WERI-Rb-1 (cell line): Measurements from ENCODE around the gene DRAXIN.

Experiments
- DNase-seq: peaks from one replicate; pipeline ENCODE4 v3.0.0-alpha.2; 2020
- H3K27ac ChIP-seq: fragments of 250-450 bp; sonication (Bioruptor Pico); 2 replicates; pipeline ENCODE4 v1.5.1; 2020; ENCODE audit warnings: mild to moderate bottlenecking, moderate library complexity
- H3K27me3 ChIP-seq: fragments of 250-450 bp; sonication (Bioruptor Pico); 2 replicates; pipeline ENCODE4 v1.5.1; 2021; ENCODE audit warnings: mild to moderate bottlenecking, low read depth, moderate library complexity; ENCODE audit not compliant: insufficient read depth, severe bottlenecking
- H3K36me3 ChIP-seq: fragments of 250-450 bp; sonication (Bioruptor Pico); 2 replicates; pipeline ENCODE4 v1.5.1; 2020; ENCODE audit warnings: mild to moderate bottlenecking, moderate library complexity
- H3K4me3 ChIP-seq: 2 replicates; pipeline ENCODE4 v1.5.1; 2011; ENCODE audit warnings: low read depth, mild to moderate bottlenecking, control low read depth, low read length
- H3K9me3 ChIP-seq: fragments of 250-450 bp; sonication (Bioruptor Pico); 2 replicates; pipeline ENCODE4 v1.5.1; 2021; ENCODE audit warnings: mild to moderate bottlenecking, moderate library complexity; ENCODE audit not compliant: severe bottlenecking
- TF ChIP-seq, protein P1 (sequence below): IDR thresholded peaks from 2 replicates; pipeline ENCODE4 v1.5.1; 2011; ENCODE audit warnings: low read depth, mild to moderate bottlenecking, control low read depth, inconsistent platforms, low read length

DRAXIN gene

GRCh38 chr1:11746092-11746491, 54.6 kb downstream of the DRAXIN start:
- H3K36me3 ChIP-seq = peaks cover 14% of the 10 kb centered on the region
- DNase-seq = no peak

DNA sequence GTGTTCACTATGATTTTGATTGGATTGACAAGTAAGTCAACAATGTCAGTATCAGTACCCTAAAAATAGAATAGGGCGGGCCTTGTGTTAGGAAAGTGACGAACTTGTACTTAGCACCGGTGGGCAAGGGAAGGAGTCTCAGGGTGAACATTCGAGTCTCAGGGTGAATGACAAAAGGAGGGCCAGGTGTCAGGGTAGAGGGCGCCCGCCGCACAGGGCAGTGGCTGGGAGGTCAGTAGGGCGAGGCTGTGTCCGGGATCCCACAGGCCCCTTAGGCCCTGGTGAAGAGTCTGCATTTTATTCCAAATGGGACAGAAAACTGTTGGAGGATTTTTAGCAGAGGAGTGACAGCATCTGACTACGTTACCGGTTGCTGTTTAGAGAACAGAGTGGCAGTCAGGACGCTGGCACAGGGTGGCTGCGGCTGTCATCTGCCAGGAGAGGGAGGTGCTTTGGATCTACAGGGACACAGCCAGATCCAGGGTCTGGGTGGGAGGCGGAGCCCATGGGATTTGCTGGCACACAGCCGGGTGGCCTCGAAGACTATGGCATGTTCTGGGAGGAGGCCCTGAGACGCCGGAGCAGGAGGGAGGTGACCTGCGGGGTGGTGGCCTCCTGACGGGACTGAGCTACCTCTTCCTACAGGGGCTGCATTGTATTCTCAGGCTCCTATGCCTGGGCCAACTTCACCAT, 55.4 kb downstream of the DRAXIN start:
- TF ChIP-seq, protein P1, sequence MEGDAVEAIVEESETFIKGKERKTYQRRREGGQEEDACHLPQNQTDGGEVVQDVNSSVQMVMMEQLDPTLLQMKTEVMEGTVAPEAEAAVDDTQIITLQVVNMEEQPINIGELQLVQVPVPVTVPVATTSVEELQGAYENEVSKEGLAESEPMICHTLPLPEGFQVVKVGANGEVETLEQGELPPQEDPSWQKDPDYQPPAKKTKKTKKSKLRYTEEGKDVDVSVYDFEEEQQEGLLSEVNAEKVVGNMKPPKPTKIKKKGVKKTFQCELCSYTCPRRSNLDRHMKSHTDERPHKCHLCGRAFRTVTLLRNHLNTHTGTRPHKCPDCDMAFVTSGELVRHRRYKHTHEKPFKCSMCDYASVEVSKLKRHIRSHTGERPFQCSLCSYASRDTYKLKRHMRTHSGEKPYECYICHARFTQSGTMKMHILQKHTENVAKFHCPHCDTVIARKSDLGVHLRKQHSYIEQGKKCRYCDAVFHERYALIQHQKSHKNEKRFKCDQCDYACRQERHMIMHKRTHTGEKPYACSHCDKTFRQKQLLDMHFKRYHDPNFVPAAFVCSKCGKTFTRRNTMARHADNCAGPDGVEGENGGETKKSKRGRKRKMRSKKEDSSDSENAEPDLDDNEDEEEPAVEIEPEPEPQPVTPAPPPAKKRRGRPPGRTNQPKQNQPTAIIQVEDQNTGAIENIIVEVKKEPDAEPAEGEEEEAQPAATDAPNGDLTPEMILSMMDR = no peak
- no peak for DNase-seq
- Histone ChIP-seq H3K36me3 (peaks cover 14% of the 10 kb centered on the region), H3K27ac (no peak overlapping the region), H3K4me3 (no peak overlapping the region), H3K27me3 (no peaks in the 10 kb centered on the region), H3K9me3 (no peaks in the 10 kb centered on the region)

More at GRCh38 chr1:11746092-11746491, 54.6 kb downstream of the DRAXIN start:
- Histone ChIP-seq H3K4me3 (no peak overlapping the region), H3K9me3 (no peaks in the 10 kb centered on the region), H3K27ac (no peak overlapping the region), H3K27me3 (no peaks in the 10 kb centered on the region)
- TF ChIP-seq, protein P1 = no peak

GRCh38 chr1:11748294-11749202, 57.0 kb downstream of the DRAXIN start:
- Histone ChIP-seq H3K36me3 (peaks cover 14% of the 10 kb centered on the region), H3K4me3 (no peak overlapping the region), H3K9me3 (no peaks in the 10 kb centered on the region), H3K27me3 (no peaks in the 10 kb centered on the region), H3K27ac (no peak overlapping the region; the same call in 1 of the 2 replicates)
- TF ChIP-seq, protein P1 = no peak
- DNase-seq = no peak

GRCh38 chr1:11749203-11749689, 57.7 kb downstream of the DRAXIN start:
- Histone ChIP-seq H3K36me3 (peaks cover 14% of the 10 kb centered on the region), H3K27me3 (no peaks in the 10 kb centered on the region), H3K4me3 (no peak overlapping the region), H3K27ac (no peak overlapping the region; the same call in 1 of the 2 replicates), H3K9me3 (no peaks in the 10 kb centered on the region)
- TF ChIP-seq, protein P1 = peak; percentile 94
- DNase-seq = peak; percentile 85

- no peak for DNase-seq
- TF ChIP-seq, protein P1 = no peak
- Histone ChIP-seq H3K4me3 (no peak overlapping the region), H3K27me3 (no peaks in the 10 kb centered on the region), H3K9me3 (no peaks in the 10 kb centered on the region), H3K36me3 (peaks cover 14% of the 10 kb centered on the region), H3K27ac (no peak overlapping the region)
Observed at GRCh38 chr1:11749996-11750395, 58.5 kb downstream of the DRAXIN start.
